GM12801 (cell line): ENCODE results near the gene XIRP1.

ENCODE experiments used
- TF ChIP-seq, protein P1 (sequence below): IDR thresholded peaks from one replicate; pipeline ENCODE4 v1.5.1; 2011; ENCODE audit warnings: control low read depth; ENCODE audit not compliant: insufficient read length; ENCODE audit errors: extremely low read depth

Gene XIRP1

DNA sequence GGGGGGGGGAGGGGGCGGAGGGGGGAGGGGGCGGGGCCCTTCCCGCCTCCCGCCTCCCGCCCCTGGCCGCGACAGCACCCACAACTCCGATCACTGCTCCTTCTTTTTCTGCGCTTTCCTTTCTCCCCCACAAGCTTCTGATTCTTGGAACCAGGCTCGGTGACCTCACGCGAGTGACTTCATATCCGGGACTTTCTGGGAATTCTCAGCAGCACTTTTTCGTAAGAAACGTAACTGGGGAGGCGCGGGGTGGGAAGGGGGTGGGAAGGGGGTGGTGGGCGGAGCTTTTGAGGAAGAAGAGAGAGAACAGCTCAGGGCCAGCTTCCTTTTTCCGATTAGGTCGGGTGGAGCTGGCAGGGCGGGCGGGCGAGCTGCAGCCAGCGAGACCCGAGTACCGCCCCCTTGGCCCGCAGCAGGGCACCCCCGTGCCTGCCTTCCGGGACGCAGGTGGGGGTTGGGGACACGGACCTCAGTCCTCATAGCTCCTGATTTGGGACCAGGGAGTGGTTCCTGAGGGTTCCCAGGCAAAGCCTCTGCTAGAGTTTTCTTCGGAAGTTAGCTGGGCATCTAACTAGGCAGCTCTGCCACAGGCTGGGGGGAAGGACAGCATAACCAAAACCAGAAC lies 14.6 kb downstream of the XIRP1 start:
- TF ChIP-seq, protein P1, sequence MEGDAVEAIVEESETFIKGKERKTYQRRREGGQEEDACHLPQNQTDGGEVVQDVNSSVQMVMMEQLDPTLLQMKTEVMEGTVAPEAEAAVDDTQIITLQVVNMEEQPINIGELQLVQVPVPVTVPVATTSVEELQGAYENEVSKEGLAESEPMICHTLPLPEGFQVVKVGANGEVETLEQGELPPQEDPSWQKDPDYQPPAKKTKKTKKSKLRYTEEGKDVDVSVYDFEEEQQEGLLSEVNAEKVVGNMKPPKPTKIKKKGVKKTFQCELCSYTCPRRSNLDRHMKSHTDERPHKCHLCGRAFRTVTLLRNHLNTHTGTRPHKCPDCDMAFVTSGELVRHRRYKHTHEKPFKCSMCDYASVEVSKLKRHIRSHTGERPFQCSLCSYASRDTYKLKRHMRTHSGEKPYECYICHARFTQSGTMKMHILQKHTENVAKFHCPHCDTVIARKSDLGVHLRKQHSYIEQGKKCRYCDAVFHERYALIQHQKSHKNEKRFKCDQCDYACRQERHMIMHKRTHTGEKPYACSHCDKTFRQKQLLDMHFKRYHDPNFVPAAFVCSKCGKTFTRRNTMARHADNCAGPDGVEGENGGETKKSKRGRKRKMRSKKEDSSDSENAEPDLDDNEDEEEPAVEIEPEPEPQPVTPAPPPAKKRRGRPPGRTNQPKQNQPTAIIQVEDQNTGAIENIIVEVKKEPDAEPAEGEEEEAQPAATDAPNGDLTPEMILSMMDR: no peak

DNA sequence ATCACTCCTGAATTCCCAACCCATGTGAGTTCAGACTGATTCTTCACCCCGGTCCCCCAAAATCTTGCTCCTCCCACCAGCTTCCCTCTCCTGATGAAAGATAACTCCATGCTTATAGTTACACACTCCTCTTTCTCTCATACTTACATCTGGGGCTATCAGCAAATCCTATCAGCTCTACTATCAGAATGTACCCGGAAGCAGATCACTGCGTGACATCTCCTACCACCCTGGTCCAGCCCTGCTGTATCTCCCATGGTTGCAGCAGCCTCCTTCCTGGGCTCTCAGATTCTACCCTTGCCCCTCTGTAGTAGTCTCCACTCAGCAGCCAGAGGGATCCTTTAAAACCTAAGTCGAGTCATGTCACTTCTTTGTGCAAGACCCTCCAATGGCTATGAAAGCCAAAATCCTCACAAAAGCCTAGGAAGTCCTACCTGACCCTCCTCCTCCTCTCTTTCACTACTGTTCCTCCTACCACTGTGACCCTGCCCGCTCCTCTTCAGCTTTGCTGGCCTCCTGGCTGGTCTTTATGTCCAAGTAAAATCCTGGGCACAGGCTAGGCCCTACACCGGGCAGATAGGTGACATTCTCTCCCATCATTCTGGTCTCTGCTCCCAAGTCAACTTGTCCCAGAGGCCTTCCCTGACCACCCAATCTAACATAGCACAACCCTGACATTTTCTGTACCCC lies 16.2 kb downstream of the XIRP1 start:
- TF ChIP-seq, protein P1: no peak

DNA sequence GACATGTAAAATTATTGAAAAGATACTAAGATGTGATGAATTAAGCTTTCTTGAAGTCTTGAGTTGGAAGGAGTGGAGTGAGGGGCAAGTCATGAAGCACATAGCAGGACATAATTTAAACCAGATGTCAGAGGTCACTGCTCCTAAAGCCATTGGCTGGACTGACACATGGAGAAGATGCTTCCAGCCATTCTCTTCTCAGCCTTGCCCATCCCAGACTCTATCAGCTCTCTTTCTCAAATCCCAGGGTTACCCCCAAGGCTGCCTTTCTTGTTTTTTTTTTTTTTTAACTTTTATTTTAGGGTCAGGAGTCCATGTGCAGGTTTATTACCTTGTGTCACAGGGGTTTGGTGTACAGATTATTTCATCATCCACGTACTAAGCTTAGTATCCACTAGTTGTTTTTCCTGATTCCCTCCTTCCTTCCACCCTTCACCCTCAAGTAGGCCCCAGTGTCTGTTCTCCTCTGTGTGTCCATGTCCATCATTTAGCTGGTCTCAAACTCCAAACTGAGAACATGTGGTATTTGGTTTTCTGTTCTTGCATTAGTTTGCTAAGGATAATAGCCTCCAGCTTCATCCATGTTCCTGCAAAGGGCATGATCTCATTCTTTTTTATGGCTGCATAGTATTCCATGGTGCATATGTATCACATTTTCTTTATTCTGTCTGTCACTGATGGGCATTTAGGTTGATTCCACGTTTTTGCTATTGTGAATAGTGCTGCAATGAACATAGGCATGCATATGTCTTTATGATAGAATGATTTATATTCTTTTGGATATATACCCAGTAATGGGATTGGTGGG lies 18.9 kb downstream of the XIRP1 start:
- TF ChIP-seq, protein P1: no peak

DNA sequence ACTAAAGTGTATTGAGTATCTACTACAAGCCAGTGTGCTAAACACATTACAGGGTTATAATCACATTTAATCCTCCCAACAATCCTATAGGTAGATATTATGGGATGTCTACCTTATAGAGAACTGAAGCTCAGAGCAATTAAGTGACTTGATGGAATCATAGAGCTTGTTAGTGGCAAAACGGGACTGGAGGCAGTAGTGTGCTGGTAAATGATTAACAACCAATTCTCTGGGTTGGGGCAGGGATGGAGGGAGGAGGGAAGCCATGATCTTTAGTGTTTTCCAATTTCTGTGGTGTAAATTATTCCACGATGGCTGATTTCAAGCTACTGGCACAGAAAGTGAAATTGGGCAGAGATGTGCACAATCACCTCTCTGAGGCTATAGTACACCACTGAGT lies 20.5 kb downstream of the XIRP1 start:
- TF ChIP-seq, protein P1: no peak

DNA sequence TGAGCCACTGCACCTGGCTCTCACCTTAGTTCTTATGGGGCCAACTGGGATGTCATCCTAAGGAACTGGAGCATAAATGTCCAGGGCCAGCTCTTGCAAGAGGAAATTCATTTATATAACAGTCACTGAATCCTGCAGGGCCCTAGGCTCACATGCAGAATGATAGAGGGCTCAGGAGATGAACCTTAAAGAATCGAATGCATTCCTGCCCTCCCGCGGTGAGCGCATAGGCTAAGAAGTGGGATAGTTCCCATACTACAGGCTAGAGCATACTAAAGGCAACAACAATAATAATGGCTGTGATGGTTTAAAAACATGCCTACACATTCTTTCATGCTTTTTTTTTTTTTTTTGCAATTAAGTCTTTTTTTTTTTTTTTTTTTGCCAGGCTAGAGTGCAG lies 21.9 kb downstream of the XIRP1 start:
- TF ChIP-seq, protein P1: no peak

DNA sequence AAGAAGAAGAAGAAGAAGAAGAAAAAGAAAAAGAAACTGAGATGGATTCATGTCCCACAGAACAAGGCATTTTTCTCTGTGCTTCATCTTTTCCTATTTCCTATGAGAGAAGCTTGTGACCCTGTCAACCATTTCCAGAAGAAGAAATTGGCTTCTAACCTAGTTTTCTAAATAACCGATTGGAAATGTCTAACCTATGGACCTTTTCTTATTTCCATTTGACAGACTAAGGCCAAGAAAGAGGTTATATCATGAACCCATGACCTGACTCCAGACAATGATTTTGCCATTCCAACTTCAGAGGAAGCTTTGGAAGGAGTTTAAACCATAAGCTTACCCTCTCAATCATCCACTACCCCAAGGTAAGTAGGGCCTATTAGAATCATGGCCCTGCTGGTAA lies 22.7 kb downstream of the XIRP1 start:
- TF ChIP-seq, protein P1: no peak

DNA sequence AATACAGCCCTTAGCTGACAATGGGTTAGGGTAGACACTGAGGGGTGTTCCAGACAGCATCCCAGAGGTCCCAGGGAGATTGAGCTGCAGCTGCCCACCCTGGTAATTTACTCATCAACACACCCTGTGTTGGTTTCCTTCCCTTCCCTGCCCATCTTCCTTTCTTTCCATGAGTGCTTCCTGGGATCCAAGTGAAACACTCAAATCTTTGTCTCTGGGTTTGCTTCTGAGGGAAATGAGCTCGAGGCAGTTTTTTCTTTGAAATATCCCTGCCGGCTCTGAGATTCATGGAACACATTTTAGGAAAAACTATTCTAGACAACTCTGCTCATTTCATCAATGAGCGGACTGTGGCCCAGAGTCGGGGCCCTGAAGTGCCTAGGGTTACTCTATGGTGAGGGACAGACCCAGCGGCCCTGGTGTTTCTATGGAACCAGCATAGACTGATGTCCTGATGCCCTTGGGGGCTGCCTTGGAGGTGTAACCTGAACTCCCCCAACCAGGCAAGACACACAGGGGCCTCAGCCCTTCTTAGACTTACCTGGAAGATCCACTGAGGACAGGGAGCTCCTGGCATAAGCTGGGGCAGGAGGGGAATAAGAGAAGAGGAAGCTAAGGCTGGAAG lies 24.1 kb downstream of the XIRP1 start:
- TF ChIP-seq, protein P1: no peak
